ENCODE measurements around the gene PHF19.

Gene PHF19

DNA sequence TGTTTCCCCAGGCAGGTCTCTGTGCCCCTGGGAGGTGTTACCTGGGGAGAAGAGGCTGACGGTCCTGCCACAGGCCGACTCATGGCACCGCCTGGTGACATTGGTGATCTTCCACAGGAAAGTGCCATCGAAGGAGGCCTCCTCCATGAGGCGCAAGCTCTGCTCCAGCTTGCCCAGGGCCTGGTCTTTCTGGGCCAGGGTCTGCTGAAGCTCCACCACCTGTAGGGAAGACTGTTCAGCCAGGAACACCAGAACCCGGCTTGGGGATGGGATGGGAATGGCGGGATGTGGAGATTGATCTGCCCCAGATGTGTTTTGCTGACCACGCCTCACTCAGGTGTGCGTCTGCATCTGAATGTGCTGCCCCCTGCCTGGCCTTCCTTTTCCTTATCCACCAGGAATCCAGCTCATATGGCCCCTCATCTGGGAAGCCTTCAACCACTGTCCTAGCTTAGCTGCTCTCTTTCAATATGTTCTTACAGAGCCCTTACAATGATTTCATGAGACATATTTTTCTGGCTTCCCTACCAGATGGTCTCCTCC lies 34.4 kb upstream of the PHF19 start:
- Histone ChIP-seq H3K4me3 (ENCODE audit: low read depth, low read length) (no peak overlapping the region), H3K9me3 (ENCODE audit: control insufficient read depth, insufficient read depth, low read depth, low read length) (no peaks in the 10 kb centered on the region), H3K36me3 (ENCODE audit: control insufficient read depth, insufficient read depth, low read length) (no peaks in the 10 kb centered on the region), H3K27me3 (ENCODE audit: control insufficient read depth, insufficient read depth, low read length) (no peaks in the 10 kb centered on the region), H3K9ac (ENCODE audit: low read length) (no peak overlapping the region), H3K4me1 (ENCODE audit: control insufficient read depth, insufficient read depth, low read length) (peaks cover 10% of the 10 kb centered on the region), H3K27ac (ENCODE audit: low read depth, low read length) (no peak overlapping the region)

DNA sequence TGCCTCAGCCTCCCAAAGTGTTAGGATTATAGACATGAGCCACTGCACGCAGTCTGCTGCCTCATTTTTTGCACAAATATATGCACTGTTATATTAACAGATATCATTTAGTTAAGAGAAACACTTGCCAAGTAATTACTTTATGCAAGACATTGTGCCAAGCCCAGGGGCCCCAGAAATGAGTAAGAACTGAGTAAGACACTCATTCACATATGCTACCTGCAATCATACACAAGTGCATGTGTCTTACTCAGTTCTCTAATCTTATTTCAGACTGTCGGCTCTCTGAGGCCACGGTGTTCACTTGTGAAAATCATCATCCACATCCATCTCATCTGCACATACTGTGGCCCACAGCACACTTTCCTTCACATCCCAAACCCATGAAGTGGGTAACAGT lies 33.7 kb upstream of the PHF19 start:
- no peak overlapping the region for H3K9ac ChIP-seq (ENCODE audit: low read length)
- no peaks in the 10 kb centered on the region for H3K9me3 ChIP-seq (ENCODE audit: control insufficient read depth, insufficient read depth, low read depth, low read length)
- H3K27me3 ChIP-seq (ENCODE audit: control insufficient read depth, insufficient read depth, low read length) = no peaks in the 10 kb centered on the region
- H3K36me3 ChIP-seq (ENCODE audit: control insufficient read depth, insufficient read depth, low read length) = no peaks in the 10 kb centered on the region
- H3K4me1 ChIP-seq (ENCODE audit: control insufficient read depth, insufficient read depth, low read length) = peaks cover 10% of the 10 kb centered on the region
- H3K4me3 ChIP-seq (ENCODE audit: low read depth, low read length) = no peak overlapping the region
- no peak overlapping the region for H3K27ac ChIP-seq (ENCODE audit: low read depth, low read length)

DNA sequence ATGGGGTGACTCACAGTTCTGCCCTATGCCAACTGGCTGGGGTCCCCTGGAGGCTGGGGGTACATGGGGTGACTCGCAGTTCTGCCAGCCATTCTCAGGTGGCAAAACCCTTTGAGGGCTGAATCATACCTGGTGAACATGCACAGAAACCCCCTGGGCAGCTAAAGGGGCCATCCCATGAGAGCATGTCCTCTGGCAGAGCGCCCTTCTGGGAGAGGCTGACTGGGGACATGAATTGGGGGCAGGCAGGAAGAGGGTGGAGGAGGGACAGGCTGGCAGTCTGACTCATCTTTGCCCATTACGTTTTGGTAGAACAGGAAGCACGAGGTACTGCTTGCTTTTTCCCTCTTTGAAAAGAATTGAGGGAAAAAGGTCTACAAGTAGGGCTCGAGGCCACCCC lies 32.9 kb upstream of the PHF19 start:
- H3K36me3 ChIP-seq (ENCODE audit: control insufficient read depth, insufficient read depth, low read length) = no peaks in the 10 kb centered on the region
- H3K9me3 ChIP-seq (ENCODE audit: control insufficient read depth, insufficient read depth, low read depth, low read length) = no peaks in the 10 kb centered on the region
- no peak overlapping the region for H3K27ac ChIP-seq (ENCODE audit: low read depth, low read length)
- no peak overlapping the region for H3K9ac ChIP-seq (ENCODE audit: low read length)
- H3K4me3 ChIP-seq (ENCODE audit: low read depth, low read length) = no peak overlapping the region
- no peaks in the 10 kb centered on the region for H3K27me3 ChIP-seq (ENCODE audit: control insufficient read depth, insufficient read depth, low read length)
- peaks cover 10% of the 10 kb centered on the region for H3K4me1 ChIP-seq (ENCODE audit: control insufficient read depth, insufficient read depth, low read length)

DNA sequence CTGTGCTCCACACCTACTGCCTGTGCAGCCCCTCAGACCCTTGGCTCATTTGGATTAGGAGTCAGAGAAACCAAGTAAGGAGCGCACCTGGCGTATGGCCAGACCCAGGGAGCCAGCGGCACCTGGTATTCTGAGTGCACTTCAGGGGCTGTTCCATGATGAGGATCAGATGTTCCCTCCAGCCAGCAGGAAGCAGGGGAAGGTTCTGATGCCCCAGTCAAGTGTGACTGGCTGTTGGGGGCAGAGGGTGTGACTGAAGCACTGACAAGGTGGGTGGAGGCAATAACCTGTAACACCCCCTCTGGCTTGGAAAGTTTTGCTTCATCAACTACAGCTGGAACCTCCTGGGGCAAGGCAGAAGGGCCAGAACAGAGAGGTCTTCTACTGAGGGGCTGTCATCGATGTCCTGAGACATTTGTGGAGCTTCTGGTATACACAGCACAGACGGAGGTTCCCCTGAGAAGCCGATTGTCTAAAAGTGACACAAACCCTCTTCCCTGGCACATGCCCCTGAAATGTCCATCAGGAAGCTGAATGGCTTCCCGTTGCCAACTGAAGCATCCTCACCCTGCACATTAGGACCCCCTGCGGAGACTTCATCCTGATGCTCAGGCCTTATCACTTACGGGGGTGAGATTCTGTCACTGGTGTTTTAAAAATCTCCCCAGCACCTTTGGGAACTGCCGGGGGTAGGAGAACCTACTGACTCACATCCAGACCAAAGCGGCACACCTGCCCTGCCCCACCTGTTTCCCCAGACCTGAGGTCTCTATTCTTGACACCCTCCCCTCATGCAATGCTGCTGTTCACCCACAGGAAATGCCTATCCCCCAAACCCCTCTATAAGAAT lies 28.6 kb upstream of the PHF19 start:
- no peaks in the 10 kb centered on the region for H3K9me3 ChIP-seq (ENCODE audit: control insufficient read depth, insufficient read depth, low read depth, low read length)
- H3K9ac ChIP-seq (ENCODE audit: low read length) = no peak overlapping the region
- no peaks in the 10 kb centered on the region for H3K36me3 ChIP-seq (ENCODE audit: control insufficient read depth, insufficient read depth, low read length)
- H3K4me1 ChIP-seq (ENCODE audit: control insufficient read depth, insufficient read depth, low read length) = no peaks in the 10 kb centered on the region
- no peak overlapping the region for H3K4me3 ChIP-seq (ENCODE audit: low read depth, low read length)
- no peaks in the 10 kb centered on the region for H3K27me3 ChIP-seq (ENCODE audit: control insufficient read depth, insufficient read depth, low read length)
- no peak overlapping the region for H3K27ac ChIP-seq (ENCODE audit: low read depth, low read length)

DNA sequence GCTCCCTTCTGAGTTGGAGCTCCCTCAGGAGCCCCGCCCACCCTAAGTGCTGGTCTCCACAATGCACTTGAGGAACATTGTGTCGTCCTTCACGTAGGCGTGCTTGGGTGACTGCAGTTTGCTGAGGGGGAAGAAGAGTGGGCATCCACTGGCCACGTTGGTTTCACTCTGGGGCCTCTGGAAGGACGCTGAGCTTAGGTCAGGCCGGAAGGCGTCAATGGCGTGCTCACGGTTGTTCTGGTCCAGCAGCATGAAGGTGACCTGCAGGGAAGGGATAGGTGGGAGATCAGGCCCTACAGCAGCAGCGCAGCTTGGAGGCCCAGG lies 28.0 kb upstream of the PHF19 start:
- no peak overlapping the region for H3K27ac ChIP-seq (ENCODE audit: low read depth, low read length)
- H3K4me1 ChIP-seq (ENCODE audit: control insufficient read depth, insufficient read depth, low read length) = no peaks in the 10 kb centered on the region
- H3K9ac ChIP-seq (ENCODE audit: low read length) = no peak overlapping the region
- no peak overlapping the region for H3K4me3 ChIP-seq (ENCODE audit: low read depth, low read length)
- H3K9me3 ChIP-seq (ENCODE audit: control insufficient read depth, insufficient read depth, low read depth, low read length) = no peaks in the 10 kb centered on the region
- no peaks in the 10 kb centered on the region for H3K27me3 ChIP-seq (ENCODE audit: control insufficient read depth, insufficient read depth, low read length)
- no peaks in the 10 kb centered on the region for H3K36me3 ChIP-seq (ENCODE audit: control insufficient read depth, insufficient read depth, low read length)

DNA sequence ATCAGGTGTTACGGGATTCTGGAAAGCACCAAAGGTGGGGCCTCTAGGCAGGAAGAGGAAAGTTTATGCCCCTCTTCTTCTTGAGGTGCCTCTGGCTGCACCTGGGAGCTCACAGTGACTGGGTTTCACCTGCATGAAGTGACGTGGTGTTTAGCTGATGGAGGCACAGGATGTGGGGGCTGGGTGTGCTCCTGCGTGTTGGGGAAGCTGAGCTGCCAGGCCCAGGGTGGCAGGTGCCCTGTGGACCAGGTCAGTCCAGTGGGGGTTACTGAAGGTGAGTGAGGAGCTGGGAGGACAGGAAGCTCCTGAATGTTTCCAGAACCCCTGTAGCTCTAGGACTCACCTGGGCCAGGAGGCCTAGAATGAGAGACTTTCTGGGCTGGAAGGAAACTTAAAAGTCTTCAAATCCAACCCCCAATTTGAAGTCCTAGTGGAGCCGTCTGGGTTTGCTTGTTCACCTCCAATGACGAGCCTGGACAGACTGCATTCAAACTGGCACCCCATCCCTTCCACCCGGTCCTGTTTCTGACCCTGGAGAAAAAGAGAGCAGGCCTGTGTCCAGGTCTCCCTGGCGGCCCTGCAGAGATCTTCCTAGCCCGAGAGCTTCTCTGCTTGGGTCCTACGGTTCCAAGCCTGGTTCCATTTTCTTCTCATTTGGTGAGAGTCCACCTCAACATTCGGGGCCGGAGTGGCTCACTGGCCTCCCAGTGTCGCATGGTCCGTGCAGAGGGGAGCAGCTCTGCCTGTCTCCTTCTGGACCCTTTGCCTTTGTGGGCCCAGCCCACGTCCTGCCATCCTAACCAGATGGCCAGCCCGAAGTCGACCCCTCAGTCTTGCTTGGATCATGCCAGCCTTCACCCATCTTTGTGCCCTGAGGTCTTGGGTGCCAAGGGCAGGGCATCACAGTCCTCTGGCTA lies 27.3 kb upstream of the PHF19 start:
- Histone ChIP-seq H3K4me1 (ENCODE audit: control insufficient read depth, insufficient read depth, low read length) (no peaks in the 10 kb centered on the region), H3K9me3 (ENCODE audit: control insufficient read depth, insufficient read depth, low read depth, low read length) (no peaks in the 10 kb centered on the region), H3K9ac (ENCODE audit: low read length) (no peak overlapping the region), H3K4me3 (ENCODE audit: low read depth, low read length) (no peak overlapping the region), H3K36me3 (ENCODE audit: control insufficient read depth, insufficient read depth, low read length) (no peaks in the 10 kb centered on the region), H3K27ac (ENCODE audit: low read depth, low read length) (no peak overlapping the region), H3K27me3 (ENCODE audit: control insufficient read depth, insufficient read depth, low read length) (no peaks in the 10 kb centered on the region)

DNA sequence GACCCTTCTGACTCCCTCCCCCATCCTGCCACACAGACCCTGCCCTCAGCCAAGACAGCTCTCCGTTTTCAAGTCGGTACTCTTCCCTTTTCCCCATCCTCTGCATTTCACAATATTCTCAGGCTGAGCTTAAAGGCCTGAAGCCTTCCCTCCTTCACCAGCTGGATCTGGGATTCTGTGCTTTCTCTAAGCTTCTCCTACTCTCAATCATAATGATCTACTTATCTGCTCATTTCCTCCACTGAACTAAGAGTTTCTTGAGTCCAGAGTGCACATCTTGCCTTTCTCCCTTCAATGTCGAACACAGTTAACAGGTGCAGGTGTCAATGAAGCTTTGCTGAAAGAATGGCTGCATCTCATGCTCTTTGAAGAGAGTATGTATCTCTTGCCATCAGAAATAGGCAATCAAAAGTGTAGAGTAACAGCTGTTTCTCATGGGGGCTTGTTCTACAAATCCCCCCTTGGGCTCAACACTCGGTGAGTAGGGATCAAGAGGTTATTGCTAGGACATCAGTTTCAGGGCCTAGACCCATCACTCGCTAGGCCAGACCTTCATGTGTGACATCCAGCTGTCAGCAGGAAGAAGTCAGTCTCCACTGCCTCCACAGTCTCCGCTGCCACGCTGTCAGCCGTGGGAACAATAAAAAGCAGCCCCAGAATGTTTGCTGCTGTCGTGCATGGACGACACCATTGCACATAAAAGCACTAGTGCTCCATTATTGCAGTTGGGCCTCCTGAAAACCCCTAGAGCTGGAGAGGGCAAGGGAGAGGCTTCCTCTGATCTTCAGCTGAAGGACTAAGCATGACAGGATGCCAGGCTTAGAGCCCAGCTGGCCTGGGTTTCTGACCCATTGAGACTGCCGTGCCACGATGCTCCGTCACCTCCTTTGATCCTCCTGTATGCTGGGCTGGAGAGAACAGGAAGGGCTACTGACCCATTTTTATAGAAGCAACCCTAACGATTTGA lies 25.9 kb upstream of the PHF19 start:
- Histone ChIP-seq H3K27ac (ENCODE audit: low read depth, low read length) (no peak overlapping the region), H3K9me3 (ENCODE audit: control insufficient read depth, insufficient read depth, low read depth, low read length) (no peaks in the 10 kb centered on the region), H3K36me3 (ENCODE audit: control insufficient read depth, insufficient read depth, low read length) (no peaks in the 10 kb centered on the region), H3K4me1 (ENCODE audit: control insufficient read depth, insufficient read depth, low read length) (no peaks in the 10 kb centered on the region), H3K27me3 (ENCODE audit: control insufficient read depth, insufficient read depth, low read length) (no peaks in the 10 kb centered on the region), H3K9ac (ENCODE audit: low read length) (no peak overlapping the region), H3K4me3 (ENCODE audit: low read depth, low read length) (no peak overlapping the region)

DNA sequence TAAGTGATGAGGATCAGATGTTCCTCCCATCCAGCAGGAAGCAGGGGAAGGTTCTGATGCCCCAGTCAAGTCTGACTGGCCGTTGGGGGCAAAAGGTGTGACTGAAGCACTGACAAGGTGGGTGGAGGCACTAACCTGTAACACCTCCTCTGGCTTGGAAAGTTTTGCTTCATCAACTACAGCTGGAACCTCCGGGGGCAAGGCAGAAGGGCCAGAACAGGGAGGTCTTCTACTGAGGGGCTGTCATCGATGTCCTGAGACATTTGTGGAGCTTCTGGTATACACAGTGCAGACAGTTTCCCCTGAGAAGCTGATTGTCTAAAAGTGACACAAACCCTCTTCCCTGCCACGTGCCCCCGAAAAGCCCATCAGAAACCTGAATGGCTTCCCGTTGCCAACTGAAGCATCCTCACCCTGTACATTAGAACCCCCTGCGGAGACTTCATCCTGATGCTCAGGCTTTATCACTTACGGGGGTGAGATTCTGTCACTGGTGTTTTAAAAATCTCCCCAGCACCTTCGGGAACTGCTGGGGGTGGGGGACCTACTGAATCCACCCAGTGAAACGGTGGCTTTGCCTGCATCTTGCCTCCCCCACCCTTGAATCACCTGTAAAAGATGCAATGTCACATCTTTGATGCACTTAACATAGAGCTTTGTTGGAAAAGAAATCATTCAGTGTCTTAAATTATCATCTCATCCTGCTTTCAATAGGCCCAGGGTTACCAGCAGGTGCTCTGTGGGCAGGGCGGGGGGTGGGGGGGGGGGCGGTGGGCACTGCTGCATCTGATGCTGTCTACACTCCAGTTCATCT lies 25.0 kb upstream of the PHF19 start:
- H3K27ac ChIP-seq (ENCODE audit: low read depth, low read length) = no peak overlapping the region
- peaks cover 3% of the 10 kb centered on the region; the same call in 1 of the 2 replicates for H3K4me1 ChIP-seq (ENCODE audit: control insufficient read depth, insufficient read depth, low read length)
- no peaks in the 10 kb centered on the region for H3K36me3 ChIP-seq (ENCODE audit: control insufficient read depth, insufficient read depth, low read length)
- H3K9ac ChIP-seq (ENCODE audit: low read length) = no peak overlapping the region
- H3K9me3 ChIP-seq (ENCODE audit: control insufficient read depth, insufficient read depth, low read depth, low read length) = no peaks in the 10 kb centered on the region
- H3K27me3 ChIP-seq (ENCODE audit: control insufficient read depth, insufficient read depth, low read length) = no peaks in the 10 kb centered on the region
- no peak overlapping the region for H3K4me3 ChIP-seq (ENCODE audit: low read depth, low read length)

DNA sequence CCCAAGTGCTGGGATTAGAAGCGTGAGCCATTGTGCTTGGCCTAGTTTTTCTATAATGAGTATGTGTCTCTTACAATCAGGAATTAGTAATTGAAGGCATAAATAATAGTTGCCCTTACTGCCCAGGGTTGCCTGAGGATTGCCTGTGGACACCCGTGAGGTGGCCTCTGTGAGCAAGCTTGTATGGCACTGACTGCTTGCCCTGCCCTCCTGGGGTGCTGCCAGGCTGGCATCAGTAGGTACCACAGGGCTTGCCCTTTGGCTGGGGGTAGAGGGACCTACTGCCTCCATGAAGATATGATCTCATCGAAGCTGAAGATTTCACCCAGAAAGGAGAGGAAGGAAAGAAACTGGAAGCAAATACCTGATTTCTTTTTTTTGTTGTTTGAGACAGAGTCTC lies 23.8 kb upstream of the PHF19 start:
- no peak overlapping the region for H3K27ac ChIP-seq (ENCODE audit: low read depth, low read length)
- no peak overlapping the region for H3K9ac ChIP-seq (ENCODE audit: low read length)
- H3K27me3 ChIP-seq (ENCODE audit: control insufficient read depth, insufficient read depth, low read length) = no peaks in the 10 kb centered on the region
- no peaks in the 10 kb centered on the region for H3K9me3 ChIP-seq (ENCODE audit: control insufficient read depth, insufficient read depth, low read depth, low read length)
- no peaks in the 10 kb centered on the region for H3K36me3 ChIP-seq (ENCODE audit: control insufficient read depth, insufficient read depth, low read length)
- H3K4me3 ChIP-seq (ENCODE audit: low read depth, low read length) = no peak overlapping the region
- peaks cover 4% of the 10 kb centered on the region; the same call in 1 of the 2 replicates for H3K4me1 ChIP-seq (ENCODE audit: control insufficient read depth, insufficient read depth, low read length)
